ENCODE measurements around the gene ATP6V1B1. TPM values are rescaled to one million over a fixed set of nuclear protein-coding genes. Genes with fewer than 3 reads are reported as not detected.

Gene ATP6V1B1
- total RNA-seq, 1 donor from 2014 or later, result 2.1 TPM

GRCh38 chr2:70985956-70986355, 50.3 kb downstream of the ATP6V1B1 start:
- TF ChIP-seq, protein P1, sequence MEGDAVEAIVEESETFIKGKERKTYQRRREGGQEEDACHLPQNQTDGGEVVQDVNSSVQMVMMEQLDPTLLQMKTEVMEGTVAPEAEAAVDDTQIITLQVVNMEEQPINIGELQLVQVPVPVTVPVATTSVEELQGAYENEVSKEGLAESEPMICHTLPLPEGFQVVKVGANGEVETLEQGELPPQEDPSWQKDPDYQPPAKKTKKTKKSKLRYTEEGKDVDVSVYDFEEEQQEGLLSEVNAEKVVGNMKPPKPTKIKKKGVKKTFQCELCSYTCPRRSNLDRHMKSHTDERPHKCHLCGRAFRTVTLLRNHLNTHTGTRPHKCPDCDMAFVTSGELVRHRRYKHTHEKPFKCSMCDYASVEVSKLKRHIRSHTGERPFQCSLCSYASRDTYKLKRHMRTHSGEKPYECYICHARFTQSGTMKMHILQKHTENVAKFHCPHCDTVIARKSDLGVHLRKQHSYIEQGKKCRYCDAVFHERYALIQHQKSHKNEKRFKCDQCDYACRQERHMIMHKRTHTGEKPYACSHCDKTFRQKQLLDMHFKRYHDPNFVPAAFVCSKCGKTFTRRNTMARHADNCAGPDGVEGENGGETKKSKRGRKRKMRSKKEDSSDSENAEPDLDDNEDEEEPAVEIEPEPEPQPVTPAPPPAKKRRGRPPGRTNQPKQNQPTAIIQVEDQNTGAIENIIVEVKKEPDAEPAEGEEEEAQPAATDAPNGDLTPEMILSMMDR (IDR thresholded peaks at IDR 0.05), result no peak
- Histone ChIP-seq H3K4me3 (no peak overlapping the region), H3K27me3 (no peaks in the 10 kb centered on the region), H3K27ac (no peak overlapping the region), H3K4me1 (no peaks in the 10 kb centered on the region), H3K9me3 (no peaks in the 10 kb centered on the region), H3K36me3 (peaks cover 53% of the 10 kb centered on the region)
- intact Hi-C loops (cut with DNase I), result no loop called here
- ATAC-seq (no peak), DNase-seq (no peak)

GRCh38 chr2:70986499-70987189, 50.9 kb downstream of the ATP6V1B1 start:
- Histone ChIP-seq H3K36me3 (peaks cover 60% of the 10 kb centered on the region), H3K9me3 (no peaks in the 10 kb centered on the region), H3K27ac (no peak overlapping the region), H3K4me1 (no peaks in the 10 kb centered on the region), H3K27me3 (no peaks in the 10 kb centered on the region), H3K4me3 (no peak overlapping the region)
- DNase-seq (peak; percentile 20), ATAC-seq (no peak)
- intact Hi-C loops (cut with DNase I), result no loop called here
- TF ChIP-seq, protein P1 (IDR thresholded peaks at IDR 0.05), result no peak

- intact Hi-C loops (cut with DNase I), result no loop called here
- TF ChIP-seq, protein P1 (IDR thresholded peaks at IDR 0.05), result no peak
- ATAC-seq, result no peak
Measured at GRCh38 chr2:70987386-70987785, 51.7 kb downstream of the ATP6V1B1 start.

GRCh38 chr2:70988151-70988550, 52.5 kb downstream of the ATP6V1B1 start:
- DNase-seq (peak; percentile 60), ATAC-seq (no peak)
- no peaks in the 10 kb centered on the region for H3K27me3 ChIP-seq
- no peak overlapping the region for H3K4me3 ChIP-seq
- TF ChIP-seq, protein P1 (IDR thresholded peaks at IDR 0.05), result no peak
- no peaks in the 10 kb centered on the region for H3K9me3 ChIP-seq
- peaks cover 63% of the 10 kb centered on the region for H3K36me3 ChIP-seq
- peaks cover 5% of the 10 kb centered on the region for H3K4me1 ChIP-seq
- no peak overlapping the region for H3K27ac ChIP-seq
- intact Hi-C loops (cut with DNase I), result no loop called here

More at GRCh38 chr2:70987386-70987785, 51.7 kb downstream of the ATP6V1B1 start:
- Histone ChIP-seq H3K4me1 (no peaks in the 10 kb centered on the region), H3K27me3 (no peaks in the 10 kb centered on the region), H3K4me3 (no peak overlapping the region), H3K9me3 (no peaks in the 10 kb centered on the region), H3K27ac (no peak overlapping the region), H3K36me3 (peaks cover 63% of the 10 kb centered on the region)
- DNase-seq, result no peak

DNA sequence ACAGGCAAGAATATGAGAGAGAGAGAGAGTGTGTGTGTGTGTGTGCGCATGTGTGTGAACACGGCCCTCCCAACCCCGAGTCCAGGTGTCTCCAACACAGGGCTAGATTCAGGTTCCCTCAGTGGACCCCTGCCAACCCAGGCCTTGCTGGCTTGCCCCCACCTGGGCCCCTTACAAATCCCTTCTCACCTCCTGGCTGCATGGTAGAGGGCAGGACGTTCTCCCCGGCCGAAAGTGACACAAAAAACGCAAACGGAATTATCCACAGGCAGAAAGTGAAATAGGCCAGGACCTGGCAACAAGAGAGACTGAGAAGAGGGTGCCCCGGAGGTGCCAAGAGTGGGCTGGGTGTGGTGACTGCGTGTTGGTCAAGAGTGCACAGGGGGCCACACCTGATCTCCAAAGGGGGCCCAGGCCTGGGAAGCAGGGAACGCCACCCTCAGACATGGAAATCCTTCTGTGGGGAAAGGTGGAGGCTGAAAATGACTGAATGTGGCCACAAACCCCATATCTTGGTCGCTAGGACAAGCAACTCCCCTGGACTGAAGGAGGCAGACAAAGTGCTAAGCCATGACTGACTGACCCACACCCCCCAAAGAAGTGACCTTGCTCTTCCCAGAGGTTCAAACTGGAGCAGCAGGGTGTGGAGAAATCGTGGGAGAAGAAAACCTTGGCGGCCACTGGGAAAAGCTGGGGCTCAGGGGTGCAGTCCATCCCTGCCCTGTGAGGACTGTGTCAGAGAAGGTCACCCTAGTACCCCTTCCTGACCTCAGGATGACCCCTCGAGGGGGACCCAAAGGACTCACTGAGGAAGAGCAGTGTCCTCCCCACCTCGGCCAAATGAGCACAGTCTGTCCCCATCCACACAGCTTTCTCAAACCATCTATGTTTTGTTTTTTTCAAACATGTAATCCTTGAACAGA, 53.3 kb downstream of the ATP6V1B1 start:
- ATAC-seq, result no peak
- DNase-seq, result peak; percentile 36
- Histone ChIP-seq H3K4me1 (peaks cover 14% of the 10 kb centered on the region), H3K36me3 (peaks cover 63% of the 10 kb centered on the region), H3K4me3 (no peak overlapping the region), H3K27me3 (no peaks in the 10 kb centered on the region), H3K27ac (no peak overlapping the region), H3K9me3 (no peaks in the 10 kb centered on the region)
- TF ChIP-seq, protein P1 (IDR thresholded peaks at IDR 0.05), result no peak
- intact Hi-C loops (cut with DNase I), result no loop called here
